Frontal cortex (tissue), 4 donors: ENCODE data around the gene CCDC187. TPM values are rescaled to one million over a fixed set of nuclear protein-coding genes. Genes with fewer than 3 reads are reported as not detected.

Experiments used
- DNase-seq, 2 donors: peaks; one replicate each; pipeline ENCODE4 v3.0.0; 2012; ENCODE audit warnings: low spot score in 2 of 2
- FAIRE-seq: peaks from 2 replicates; lab custom pipeline; 2012; peaks lifted over from hg19 to GRCh38; lab: Jason Lieb, UNC
- total RNA-seq: library from RNA; depleted of rRNA; stranded (reverse); fragments of >200 nt; gene quantifications from one replicate; pipeline ENCODE4 v1.2.3, GENCODE V29; 2014
- donor health status: control.
- donor health status: control.
- donor health status: control.

Gene CCDC187
- total RNA-seq, 1 donor from 2014 or later: 0.41 TPM

DNA sequence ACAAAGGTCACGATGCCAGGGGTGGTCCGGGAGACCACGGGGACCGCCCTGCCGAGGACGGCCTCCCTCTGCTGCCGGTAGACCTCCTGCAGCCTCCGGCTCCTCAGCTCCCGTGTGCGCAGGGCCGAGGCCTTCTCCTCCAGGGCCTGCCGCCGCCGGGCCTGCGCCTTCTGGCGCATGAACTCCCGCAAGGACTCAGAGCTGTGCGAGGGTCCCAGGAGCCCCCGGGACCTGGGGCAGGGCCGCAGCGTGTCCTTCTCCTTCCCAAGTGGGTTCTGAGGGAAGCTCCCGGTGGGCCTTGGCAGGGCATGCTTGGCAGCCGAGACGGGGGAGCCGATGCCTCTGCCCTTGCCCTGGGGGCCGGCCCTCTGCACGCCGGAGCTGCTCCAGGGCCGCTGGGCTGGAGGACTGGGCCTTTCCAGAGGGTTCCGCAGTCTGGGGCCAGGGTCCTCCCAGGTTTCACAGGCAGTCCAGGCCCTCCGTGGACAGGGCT is 13.3 kb downstream of the CCDC187 start:
- FAIRE-seq: no peak
- no peak for DNase-seq

DNA sequence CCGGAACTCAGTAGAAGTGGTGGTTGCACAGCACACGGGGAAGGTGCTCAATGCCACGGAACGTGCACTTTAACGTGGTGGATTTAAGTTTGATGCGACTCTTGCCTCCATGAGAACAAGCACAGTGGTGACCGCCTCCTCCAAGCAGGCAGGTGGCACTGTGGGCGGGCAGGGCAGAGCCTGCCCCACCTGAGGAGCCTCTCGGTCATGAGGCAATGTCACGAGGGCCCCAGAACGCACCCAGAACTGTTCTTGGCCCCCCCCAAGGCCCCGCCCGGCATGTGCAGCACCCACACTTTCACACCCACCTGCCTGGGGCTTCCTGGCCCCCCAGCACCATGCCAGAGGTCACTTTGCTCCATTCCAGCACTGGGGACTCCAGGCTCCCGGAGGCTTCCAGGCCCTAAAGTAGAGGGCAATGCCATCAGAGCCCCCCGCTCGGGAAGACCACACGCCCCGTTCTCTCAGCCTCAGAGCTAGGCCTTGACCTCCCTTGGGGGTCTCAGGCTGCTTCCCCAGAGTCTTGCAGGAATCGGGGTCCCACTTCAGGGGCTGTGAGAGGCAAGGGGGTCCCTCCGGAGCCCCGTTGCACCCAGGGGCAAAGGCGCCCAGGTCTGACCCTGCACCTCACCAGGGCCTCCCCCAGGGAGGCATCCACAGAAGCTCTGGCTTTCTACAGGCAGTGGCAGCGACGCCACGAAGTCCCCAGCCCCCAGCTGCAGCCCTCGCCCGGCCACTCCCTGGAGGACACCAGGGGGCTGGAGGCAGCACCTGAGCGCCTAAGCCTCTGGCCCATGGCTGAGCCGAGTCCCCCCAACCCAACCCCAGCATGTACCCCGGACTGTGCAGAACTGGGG is 14.0 kb downstream of the CCDC187 start:
- DNase-seq (no peak), FAIRE-seq (no peak)

DNA sequence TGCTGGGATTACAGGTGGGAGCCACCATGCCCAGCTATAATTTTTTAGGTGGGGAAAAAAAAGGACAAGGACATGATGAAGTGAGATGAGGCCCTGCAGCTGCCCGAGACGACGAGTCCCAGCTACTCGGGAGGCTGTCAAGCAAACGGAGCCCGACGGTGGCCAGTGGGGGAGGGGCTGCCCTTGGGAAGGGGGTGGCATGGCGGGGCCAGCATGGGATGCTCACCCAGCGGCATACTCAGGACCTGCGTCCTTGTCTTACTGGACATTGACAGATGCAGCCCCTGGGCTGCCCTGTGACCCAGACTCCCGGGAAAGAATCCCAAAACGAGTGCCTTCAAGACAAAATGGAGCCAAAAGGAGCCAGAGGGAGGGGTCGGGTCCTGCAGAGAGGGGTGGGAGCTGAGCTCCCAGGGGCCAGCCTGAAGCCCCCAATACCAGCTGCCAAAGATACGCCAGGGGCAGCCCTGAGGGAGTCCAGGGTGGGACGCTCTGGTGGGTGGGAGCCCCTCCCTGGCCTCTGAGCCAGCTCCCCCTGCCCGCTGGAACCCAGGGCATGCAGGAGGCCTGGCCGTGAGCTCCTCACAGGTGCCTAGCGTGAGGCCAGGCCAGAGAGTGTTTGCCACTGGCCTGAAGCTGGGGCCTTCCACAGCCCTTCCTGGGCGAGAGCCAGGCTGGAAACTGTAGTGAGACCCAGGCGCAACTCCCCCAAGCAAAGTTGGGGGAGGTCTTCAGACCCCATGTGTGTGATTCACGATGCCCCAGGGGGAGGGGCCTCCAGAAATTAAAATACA is 15.7 kb downstream of the CCDC187 start:
- FAIRE-seq (no peak), DNase-seq (no peak)

DNA sequence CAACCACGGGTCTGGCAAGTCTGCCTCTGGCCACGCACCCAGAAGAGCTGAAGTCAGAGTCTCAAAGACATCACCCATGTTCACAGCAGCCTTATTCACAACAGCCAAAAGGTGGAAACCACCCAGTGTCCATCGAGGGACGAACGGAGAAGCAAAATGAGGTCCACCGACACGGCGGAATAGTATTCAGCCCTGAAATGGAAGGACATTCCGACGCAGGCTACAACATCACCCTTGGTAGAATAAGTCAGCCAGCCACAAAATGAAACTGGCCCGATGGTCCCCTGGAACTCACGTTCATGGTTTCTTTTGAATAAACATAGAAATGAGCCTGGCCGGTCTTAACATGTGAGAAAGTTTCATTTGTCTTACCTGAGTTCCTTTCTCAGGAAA is 16.9 kb downstream of the CCDC187 start:
- no peak for DNase-seq
- no peak for FAIRE-seq

DNA sequence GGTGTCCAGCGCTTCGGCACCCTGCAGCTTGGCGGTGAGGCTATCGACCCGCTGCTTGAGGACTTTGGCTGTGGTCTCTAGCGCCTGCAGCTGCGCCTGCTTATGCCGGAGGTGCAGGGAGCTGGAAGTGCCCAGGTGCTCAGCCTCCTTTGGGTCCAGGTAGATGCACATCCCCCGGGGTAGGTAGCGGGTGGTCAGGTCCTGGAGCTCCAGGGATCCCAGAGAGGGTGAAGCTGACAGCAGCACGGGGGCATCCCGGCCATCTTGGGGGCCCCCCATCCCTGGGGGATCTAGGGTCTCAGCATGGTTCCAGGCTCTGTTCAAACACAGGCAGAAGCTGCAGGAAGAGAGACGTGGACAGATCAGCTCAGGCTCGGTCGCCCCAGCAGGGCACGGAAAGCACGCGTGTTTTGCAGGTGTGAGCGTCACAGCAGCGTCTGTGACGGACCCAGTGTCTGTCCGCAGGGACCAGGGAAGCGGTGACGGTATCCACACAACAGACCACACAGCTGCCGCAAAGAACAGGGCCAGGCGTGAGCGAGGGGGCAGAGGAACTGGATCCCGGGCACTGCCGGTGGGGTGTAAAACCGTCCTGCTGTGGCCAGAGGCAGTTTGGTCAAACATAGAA is 17.4 kb downstream of the CCDC187 start:
- no peak for FAIRE-seq
- no peak for DNase-seq

DNA sequence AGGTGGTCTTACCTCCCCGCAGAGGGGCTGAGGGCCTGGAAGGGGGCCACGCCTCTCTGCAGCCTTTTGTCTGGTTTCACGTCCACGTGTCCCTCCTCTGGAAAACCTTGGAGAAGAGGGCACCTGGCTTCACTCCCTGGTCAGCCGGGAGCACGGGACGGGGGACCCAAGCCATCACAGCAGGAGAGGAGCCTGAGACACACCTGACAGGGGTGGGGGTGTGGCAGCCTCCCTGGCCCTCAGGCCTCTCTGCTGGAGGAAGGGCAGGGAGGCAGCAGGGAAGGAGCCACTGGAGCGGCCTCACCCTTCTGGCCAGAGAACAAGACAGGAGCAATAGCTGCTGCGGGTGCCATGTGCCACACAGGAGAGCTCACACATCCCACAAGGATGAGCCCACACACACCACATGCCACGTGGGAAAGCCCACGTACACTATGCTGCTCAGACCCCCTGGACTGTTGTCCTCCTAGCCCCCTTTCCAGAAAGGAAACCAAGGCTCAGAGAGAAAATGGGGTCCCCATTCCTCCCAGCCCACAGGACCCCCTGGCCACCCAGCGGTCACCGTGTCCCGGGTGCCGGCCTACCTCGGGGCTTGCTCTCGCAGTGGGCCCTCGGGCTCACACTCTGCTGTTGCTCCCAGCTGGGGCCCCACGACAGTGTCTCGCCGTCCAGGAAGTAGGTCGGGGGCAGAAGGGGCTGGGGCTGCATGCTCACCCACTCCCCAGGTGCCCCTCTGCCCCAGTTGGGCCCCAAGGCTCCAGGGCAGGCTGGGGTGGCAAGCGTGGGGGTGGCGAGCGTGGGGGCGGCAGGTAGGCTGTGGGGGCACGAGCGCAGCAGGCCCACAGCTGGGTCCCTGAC is 18.2 kb downstream of the CCDC187 start:
- FAIRE-seq (no peak), DNase-seq (no peak)

DNA sequence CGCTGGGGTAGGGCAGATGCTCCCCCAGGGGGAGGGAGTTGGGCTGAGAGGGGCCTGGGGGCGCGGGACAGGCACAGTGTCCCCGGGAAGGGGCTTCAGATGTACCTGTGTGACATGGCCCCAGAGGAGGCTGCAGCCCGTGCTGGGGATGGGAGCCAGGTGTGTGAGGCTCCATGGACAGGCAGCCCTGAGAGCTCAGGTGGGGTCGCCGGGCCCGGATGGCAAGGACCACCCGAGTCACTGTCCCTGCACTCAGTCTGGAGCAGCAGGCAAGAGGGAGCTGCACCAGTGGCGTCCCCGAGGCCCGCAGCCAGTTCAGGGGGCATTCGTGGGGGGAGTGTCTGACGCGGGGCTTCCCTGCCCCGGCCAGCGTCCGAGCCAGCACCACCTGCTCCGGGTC is 18.9 kb downstream of the CCDC187 start:
- FAIRE-seq: no peak
- DNase-seq: no peak

DNA sequence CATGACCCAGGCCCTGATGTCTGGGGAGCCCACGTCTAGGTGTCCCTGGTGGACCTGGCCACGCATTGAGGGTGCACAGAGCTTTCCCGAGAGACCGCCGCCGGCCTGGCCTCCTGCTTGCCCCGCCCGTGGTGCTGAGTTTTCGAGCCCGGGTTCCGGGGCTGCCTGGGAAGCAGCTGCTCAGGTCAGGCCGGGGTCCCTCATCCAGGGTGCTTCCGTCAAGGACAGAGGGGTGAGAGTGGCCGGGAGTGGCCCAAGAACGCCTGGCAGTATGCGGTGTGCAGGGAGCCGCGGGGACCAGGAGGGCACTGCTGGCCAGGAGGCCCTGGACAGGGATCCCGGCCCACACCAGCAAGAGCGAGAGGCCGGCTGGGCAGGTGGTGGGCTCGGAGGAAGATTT is 19.6 kb downstream of the CCDC187 start:
- DNase-seq: no peak
- FAIRE-seq: no peak

DNA sequence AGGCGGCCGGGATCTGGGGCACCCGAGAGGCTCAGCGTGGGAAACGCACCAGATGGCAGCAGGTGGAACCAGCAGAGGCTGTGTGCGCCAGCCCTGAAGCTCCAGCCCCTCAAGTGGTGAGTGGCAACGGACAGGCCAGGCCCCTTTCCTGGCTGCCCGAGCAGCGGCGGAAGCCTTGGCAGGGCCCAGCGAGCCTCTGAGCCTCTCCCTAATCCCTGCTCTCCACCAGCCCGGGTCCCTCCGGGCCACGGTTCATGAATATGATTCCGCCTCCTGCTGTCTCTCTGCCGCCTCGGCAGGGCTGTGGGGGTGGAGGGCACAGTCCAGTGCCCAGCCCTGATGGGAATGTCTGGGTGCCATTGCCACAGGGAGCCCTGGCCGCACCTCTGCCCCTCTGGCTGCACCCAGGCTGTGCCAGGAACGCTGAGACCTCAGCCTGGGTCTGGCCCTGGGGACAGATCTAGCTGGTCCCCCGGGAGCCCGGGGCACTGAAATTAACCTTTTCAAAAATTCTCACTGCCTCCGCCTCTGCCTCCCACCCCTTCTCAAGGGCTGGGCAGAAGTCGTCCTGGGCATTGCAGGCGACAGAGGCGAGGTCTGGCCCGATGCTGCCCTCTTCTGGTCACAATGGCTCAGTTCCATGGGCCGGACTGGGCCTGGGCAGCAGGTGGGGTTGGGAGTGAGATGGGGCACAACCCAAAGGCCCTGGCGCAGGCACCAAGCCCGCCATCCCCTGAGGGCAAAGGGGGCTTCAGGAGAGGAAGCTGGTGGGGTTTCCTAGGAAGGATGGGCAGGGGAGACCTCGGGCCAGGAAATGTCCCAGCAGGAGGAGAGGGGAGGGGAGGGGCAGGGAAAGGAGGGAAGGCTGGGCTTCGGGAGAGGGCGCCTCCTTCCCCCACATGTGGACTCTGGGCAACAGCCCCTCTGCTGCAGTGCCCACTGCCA is 20.3 kb downstream of the CCDC187 start:
- FAIRE-seq: no peak
- peak; percentile 85 to 95 for DNase-seq

DNA sequence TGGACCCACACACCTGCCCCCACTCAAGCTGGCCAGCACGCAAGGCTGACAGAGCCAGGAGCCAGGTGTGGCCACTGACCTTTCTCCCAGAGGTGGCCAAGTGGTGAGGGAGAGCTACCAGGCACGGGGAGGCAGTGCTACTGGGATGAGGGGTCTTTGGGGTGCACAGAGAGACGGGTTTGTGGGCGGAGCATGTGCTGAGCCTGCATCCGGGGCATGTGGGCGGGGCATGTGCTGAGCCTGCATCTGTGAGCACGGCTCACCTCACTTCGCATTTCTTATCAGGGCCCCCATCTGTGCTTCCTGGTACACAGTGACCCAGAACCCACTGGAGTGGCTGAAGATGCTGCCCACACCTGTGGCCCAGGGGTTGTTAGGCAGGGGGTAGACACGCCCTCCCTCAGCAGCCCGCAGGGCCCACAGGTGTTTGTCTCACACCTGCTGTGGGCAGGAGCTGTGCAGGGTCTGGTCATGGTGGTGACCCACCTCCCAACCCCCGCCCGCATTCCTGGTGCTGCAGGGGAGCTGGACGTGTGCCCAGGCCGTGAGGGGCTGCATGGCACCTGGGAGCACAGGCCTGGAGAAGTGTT is 21.5 kb downstream of the CCDC187 start:
- no peak for FAIRE-seq
- DNase-seq: no peak

DNA sequence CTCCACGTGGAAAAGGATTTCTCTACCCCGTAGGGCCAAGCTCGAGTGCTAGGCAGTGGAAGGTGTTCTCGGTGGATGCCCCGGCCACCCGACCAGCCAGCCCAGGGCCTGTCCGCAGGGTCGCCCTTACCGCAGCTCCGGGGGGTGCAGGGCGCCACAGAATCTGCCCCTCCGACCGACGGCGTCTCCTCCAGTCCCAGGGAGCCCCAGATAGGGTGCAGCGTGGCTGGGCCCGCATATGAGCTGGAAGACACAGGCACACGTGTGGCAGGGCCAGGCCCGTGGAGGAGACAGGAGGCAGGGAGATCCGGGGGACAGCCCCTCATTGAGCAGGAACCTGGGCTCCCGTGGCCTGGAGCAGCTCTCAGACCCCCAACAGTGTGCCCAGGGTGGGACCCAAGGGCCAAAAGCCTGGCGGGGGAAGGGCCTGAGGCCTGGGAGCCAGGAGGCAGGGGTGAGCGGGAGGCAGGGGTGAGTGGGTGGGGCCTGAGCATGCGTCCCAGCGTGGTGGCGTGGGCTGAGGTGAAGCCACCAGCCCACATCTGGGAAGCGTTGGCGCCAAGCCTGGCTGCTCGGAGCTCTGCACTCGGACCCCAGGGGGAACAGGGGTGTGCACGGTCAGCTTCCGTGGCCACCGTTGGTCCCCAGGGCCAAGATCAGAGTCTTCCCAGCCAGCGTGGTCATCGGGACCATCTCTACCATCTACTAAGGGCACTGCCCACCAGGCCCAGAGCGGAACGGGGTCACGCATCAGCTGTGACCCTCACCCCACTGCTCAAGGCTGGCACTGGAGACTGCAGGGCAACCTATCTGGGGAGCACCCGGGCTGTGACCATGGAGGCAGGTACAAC is 22.2 kb downstream of the CCDC187 start:
- DNase-seq (no peak), FAIRE-seq (no peak)

DNA sequence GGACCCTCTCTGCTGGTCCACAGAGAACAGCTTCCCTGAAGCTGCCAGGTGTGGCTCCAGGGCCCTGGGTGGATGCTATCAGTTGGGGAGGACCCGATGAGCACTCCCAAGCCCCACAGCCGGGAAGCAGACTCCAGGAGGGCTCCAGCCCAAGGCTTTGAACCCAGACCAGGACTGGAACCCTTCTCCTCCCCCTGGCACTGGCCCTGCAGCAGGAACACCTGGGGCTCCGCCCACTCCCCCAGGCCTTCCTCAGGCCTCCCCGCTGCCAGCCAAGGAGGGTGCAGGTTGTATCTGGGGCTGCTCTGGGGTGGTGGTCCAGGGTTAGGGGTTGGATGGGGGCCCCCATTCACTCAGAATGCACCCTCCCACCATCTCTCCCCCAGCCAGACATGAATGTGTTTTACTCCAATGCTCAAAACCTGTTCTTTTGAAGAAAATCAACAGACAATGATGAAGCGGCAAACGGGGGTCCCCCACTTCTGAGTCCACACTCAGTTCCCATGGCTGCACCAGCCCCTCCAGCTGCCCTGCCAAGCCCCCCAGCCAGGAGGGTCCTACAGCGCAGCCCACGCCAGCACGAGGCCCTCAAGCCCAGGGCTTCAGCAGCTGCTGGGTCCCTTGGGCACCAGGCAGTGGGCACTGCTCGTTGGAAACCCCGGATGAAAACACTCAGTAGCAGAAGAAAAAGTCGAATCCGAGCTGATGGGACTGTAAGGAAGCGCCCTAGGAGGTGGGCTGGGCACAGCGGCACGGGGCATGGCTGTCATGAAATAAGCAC is 23.2 kb downstream of the CCDC187 start:
- FAIRE-seq (no peak), DNase-seq (no peak)

DNA sequence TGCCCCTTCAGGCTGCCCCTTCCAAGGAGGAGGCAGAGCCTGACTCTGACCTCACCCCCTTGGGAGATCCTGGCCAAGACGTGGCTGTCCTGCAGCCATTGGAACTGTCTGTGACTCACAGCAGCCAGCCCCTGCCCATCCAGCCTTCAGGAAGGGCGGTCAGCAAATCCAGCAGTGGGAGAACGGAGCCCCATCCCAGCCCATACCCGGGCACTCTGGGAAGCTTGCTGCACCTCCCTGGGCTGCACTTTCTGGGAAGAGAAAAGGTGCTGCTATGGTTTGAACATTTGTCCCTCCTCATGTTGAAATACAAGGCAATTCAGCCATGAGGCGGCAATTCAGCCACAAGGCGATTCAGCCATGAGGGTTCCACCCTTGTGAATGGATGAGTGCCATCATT is 24.4 kb downstream of the CCDC187 start:
- no peak for FAIRE-seq
- no peak for DNase-seq

DNA sequence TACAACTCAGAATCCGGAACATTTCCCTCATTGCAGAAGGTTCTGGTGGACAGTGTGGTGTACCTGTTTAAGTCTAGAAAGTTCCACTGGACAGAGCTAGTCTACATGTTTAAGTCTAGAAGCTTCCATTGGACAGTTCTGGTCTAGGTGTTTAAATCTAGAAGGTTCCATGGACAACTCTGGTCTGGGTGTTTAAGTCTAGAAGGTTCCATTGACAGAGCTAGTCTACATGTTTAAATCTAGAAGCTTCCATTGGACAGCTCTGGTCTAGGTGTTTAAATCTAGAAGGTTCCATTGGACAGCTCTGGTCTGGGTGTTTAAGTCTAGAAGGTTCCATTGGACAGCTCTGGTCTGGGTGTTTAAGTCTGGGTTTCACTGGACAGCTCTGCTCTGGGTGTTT is 25.0 kb downstream of the CCDC187 start:
- DNase-seq (no peak), FAIRE-seq (no peak)

DNA sequence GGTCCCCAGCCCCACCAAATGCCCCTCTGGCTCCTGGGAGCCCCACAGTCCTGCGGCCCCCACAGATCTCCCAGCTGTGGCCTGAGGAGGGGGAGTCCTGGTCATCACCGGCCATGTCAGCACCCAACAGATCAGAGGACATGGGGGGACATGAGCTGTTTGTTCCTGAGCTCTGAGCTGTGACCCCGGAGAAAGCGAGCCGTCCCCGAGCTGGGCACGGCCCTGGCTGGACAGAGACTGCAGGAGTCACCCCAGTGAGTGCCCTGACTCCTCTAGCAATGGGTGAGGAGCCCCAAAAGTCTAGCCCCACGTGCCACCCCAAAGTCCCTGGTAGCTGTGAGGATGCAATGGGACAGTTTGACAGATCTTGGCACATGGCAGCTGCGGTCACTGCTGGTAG is 25.7 kb downstream of the CCDC187 start:
- DNase-seq: no peak
- no peak for FAIRE-seq

DNA sequence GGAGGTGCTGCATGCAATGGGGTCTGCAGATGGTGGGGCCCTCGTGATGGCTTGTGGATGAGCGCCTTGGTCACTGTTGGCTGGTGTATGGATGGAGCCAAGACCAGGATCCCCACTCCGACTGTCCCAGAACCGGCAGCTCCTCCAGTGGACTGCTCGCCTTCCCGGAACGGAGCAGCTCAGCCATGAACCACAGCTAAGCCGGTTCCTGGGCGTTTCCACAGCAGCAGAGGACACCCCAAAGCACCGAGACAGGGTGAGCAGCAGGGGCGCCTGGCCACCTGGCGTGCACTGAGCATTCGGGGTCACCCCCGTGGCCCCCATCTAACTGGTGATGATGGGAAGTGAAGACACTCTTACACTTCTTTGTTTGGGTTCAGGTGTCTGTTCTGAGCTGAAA is 26.1 kb downstream of the CCDC187 start:
- no peak for FAIRE-seq
- no peak for DNase-seq

DNA sequence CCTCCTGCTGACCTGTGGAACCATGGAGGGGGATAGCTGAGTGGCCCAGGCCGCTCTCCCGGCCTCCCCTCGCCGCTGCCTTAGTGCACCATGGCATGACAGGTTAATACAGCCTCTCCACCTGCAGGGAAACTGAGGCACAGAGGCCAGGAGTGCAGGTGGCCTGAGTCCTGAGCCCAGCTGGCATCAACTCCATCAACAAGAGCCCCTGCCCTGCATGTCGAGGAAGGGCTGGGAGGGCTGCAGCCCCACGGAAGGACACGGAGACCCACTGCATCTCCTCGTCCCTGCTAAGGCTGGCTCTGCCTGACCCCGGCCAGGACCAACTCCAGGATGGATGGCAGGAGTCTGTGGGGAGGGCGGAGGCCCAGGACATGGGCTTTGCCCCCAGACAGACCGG is 27.2 kb downstream of the CCDC187 start:
- FAIRE-seq: no peak
- no peak for DNase-seq
